Gastrocnemius medialis (tissue), 4 donors: ENCODE data around the gene SAMD11.

ENCODE experiments used
- POLR2A ChIP-seq, 2 donors: fragments of 450-650 bp; IDR thresholded peaks; one replicate each; pipeline ENCODE4 v1.6.1; 2017; ENCODE audit warnings: antibody characterized with exemption in 2 of 2, mild to moderate bottlenecking in 2 of 2, moderate library complexity in 2 of 2
- TF ChIP-seq, protein P1 (sequence below), 5 experiments: fragments of 450-650 bp in 3 of 5; fragments of 200-600 bp in 2 of 5; sonication (generic) in 2 of 5; IDR thresholded peaks in 4 of 5; conservative IDR thresholded peaks in 1 of 5; 1 replicate in 4 of 5; 2 replicates in 1 of 5; pipeline ENCODE4 v1.5.1; 2016 to 2019; ENCODE audit warnings: antibody characterized with exemption in 5 of 5, mild to moderate bottlenecking in 3 of 5, moderate library complexity in 3 of 5

DNA sequence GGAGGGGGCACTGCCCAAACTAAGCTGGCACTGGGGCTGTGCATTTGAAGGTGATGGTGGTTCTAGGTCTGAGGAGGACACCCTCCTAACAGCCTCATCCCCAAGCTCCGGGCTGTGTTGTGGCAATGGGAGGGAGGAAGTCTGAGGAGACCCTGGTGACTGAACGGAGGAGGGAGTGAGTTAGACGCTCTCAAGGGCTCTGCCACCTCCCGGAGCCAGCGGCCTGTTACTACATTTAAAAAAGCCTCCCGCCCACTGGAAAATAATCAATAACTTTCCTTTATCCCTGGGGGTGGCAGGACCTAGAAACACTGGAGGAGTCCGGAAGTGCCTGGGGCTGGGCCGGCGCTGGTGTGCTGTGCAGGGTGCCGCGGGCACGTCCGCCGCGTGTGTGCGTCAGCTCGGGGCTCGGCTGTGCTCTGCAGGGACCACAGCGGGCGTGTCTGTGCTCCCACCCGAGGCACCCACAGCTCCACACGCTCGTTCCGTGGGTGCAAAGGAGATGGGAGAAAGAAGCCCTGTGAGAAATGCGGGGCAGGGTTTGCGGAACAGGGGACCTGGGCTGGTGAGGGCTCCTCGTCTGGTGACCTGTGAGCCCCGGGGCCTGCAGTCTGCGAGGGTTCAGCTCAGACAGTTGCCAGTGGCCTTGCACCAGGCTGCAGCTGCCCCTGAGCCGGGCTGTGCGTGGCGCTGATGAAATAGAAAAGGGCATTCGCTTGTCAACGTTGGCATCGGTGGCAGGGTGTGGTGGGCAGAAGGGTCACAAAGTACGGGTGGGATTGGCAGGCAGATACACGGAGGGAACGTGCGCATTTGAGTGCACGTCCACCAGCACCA is 5.3 kb downstream of the SAMD11 start:
- TF ChIP-seq POLR2A (IDR thresholded peaks at IDR 0.05): no peak
- TF ChIP-seq, protein P1, sequence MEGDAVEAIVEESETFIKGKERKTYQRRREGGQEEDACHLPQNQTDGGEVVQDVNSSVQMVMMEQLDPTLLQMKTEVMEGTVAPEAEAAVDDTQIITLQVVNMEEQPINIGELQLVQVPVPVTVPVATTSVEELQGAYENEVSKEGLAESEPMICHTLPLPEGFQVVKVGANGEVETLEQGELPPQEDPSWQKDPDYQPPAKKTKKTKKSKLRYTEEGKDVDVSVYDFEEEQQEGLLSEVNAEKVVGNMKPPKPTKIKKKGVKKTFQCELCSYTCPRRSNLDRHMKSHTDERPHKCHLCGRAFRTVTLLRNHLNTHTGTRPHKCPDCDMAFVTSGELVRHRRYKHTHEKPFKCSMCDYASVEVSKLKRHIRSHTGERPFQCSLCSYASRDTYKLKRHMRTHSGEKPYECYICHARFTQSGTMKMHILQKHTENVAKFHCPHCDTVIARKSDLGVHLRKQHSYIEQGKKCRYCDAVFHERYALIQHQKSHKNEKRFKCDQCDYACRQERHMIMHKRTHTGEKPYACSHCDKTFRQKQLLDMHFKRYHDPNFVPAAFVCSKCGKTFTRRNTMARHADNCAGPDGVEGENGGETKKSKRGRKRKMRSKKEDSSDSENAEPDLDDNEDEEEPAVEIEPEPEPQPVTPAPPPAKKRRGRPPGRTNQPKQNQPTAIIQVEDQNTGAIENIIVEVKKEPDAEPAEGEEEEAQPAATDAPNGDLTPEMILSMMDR (IDR thresholded peaks at IDR 0.05 in 4 of 5, conservative IDR thresholded peaks at IDR 0.05 in 1 of 5): no peak
